GM19035 (cell line): ENCODE measurements around the gene PLEKHG4B.
"Not testable (repeated sequence)": the region's sequence is repeated elsewhere in the genome, so short reads cannot be mapped to it uniquely, and the experiment has no call there.

ENCODE experiments used
- ATAC-seq: cut with Tn5 transposase; IDR thresholded peaks from one replicate; pipeline ENCODE4 v1.9.1; 2021; ENCODE audit not compliant: unreplicated experiment

PLEKHG4B gene

GRCh38 chr5:93221-93980 is 1.4 kb downstream of the PLEKHG4B start:
- ATAC-seq: no peak

GRCh38 chr5:94113-94892 is 2.3 kb downstream of the PLEKHG4B start:
- no peak for ATAC-seq

GRCh38 chr5:95241-95980 is 3.4 kb downstream of the PLEKHG4B start:
- ATAC-seq: no peak

- ATAC-seq: no peak
These were observed 5.2 kb downstream of the PLEKHG4B start for GRCh38 chr5:96976-97660.

GRCh38 chr5:99815-100214 is 7.8 kb downstream of the PLEKHG4B start:
- ATAC-seq: no peak

GRCh38 chr5:102411-103043 is 10.6 kb downstream of the PLEKHG4B start:
- ATAC-seq: no peak

GRCh38 chr5:104106-104505 is 12.1 kb downstream of the PLEKHG4B start:
- ATAC-seq: not testable (repeated sequence)

- no peak for ATAC-seq
These were observed 12.9 kb downstream of the PLEKHG4B start for GRCh38 chr5:104778-105296.

GRCh38 chr5:105504-106070 is 13.6 kb downstream of the PLEKHG4B start:
- no peak for ATAC-seq

GRCh38 chr5:106587-106986 is 14.6 kb downstream of the PLEKHG4B start:
- ATAC-seq: no peak

- ATAC-seq: no peak
These were observed 15.6 kb downstream of the PLEKHG4B start for GRCh38 chr5:107526-107925.

- ATAC-seq: no peak
These were observed 17.9 kb downstream of the PLEKHG4B start for GRCh38 chr5:109826-110225.

GRCh38 chr5:110270-110888 is 18.4 kb downstream of the PLEKHG4B start:
- ATAC-seq: no peak

GRCh38 chr5:111171-111570 is 19.2 kb downstream of the PLEKHG4B start:
- ATAC-seq: no peak

- no peak for ATAC-seq
These were observed 27.6 kb downstream of the PLEKHG4B start for GRCh38 chr5:119486-120097.

- ATAC-seq: no peak
These were observed 29.5 kb downstream of the PLEKHG4B start for GRCh38 chr5:121432-121831.

- ATAC-seq: no peak
These were observed 33.8 kb downstream of the PLEKHG4B start for GRCh38 chr5:125815-126214.

- ATAC-seq: no peak
These were observed 34.8 kb downstream of the PLEKHG4B start for GRCh38 chr5:126806-127205.

GRCh38 chr5:127886-128285 is 35.9 kb downstream of the PLEKHG4B start:
- ATAC-seq: no peak
